Caki2 (cell line): ENCODE data around the gene FAM89B. TPM values are rescaled to one million over a fixed set of nuclear protein-coding genes. Genes with fewer than 3 reads are reported as not detected.
"Not testable (repeated sequence)": the region's sequence is repeated elsewhere in the genome, so short reads cannot be mapped to it uniquely, and the experiment has no call there.

ENCODE experiments used
- DNase-seq: peaks from one replicate; pipeline ENCODE4 v3.0.0-alpha.2; 2015; ENCODE audit warnings: low read depth
- in situ Hi-C: cut with HindIII; loops from 2 replicates; pipeline ENCODE4 v1.10.0; 2016; ENCODE audit warnings: low sequenced_read_pairs, low pct_unique_long_range_greater_than_20kb, mixed read lengths
- total RNA-seq: library from RNA; depleted of rRNA; stranded (reverse); fragments of >200 nt; shearing (Covaris generic); gene quantifications from 2 replicates; pipeline ENCODE4 v1.2.3, GENCODE V29; 2014; ENCODE audit warnings: low replicate concordance

FAM89B gene
- total RNA-seq, 1 experiment from 2014 or later = 53.5 TPM

- no peak for DNase-seq
- in situ Hi-C loops = no loop called here
Observed at GRCh38 chr11:65554057-65554818, 18.1 kb upstream of the FAM89B start.

DNA sequence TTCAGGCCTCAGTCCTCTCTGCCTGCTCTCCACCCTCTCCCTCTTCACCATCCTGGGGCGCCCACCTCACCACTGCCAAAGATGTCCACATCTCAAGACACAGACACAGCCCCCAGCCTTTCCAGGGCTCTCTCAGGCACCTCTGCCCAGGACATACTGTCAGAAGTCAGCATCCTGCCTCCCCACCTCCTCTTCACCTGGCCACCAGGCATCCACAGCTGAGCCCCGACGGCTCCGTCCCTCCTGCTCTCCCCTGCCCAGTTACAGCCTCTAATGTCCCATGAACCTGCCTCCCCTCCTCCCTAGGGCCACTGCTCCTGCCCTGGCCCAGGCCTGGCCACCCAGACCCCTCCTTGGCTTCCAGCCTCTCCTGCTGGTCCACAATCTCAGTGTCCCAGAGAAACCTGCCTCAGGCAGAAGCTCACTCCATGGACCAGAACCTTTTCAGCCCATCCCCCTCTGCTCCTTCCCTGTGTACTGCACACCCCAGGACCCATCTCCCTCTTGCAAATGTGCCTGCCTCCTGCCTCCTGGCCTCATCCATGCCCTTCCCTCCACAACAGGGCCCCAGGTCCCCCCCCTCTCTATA, 17.4 kb upstream of the FAM89B start:
- no peak for DNase-seq
- in situ Hi-C loops = no loop called here

- in situ Hi-C loops = no loop called here
- DNase-seq = peak; percentile 97
Observed at GRCh38 chr11:65555693-65556231, 16.6 kb upstream of the FAM89B start.

GRCh38 chr11:65556470-65557279, 15.7 kb upstream of the FAM89B start:
- in situ Hi-C loops = no loop called here
- DNase-seq = peak; percentile 32

DNA sequence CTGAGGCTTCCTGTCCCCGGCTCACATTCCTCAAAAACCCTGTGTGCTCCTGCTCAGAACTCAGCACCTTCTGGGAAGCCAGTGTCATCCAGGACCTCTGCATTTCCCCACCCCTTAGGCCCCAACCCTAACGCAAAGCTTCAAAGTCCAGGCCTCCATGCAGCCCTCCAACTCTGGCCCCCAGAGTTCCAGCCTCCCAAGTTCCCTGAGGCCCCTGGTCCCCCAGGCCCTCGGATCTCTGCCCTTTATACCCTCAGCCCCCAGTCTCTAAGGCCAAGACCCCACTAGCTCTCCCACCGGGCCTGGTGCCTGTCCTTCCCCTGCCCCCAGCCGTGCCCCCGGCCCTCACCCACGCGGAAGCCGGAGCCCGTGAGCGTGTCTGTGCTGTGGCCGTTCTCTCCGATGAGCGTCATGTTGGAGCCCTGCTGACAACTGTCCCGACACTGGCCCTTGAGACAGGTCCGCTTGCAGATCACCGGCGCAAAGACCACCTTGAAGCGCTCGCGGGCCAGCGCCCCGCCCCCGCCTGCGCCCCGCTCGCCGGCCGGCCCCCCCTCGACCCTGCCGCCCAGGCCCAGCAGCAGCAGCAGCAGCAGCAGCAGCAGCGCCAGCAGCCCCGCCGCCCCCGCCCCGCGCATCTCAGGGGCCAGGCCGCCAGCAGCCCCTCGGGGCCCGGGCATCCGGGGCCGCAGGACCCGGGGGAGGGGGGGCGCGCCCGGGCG, 14.9 kb upstream of the FAM89B start:
- in situ Hi-C loops = no loop called here

GRCh38 chr11:65558002-65558929, 14.1 kb upstream of the FAM89B start, which contains the start of gene LTBP3:
LTBP3 (minus strand) TSS chr11:65558359; CDS start chr11:65557959, 400 bp downstream.
- peak; percentile 95 for DNase-seq
- in situ Hi-C loops = no loop called here

More for the DNA sequence above, 14.9 kb upstream of the FAM89B start:
- no peak for DNase-seq

GRCh38 chr11:65558930-65559509, 13.3 kb upstream of the FAM89B start:
- in situ Hi-C loops = no loop called here
- no peak for DNase-seq

- DNase-seq = no peak
- in situ Hi-C loops = no loop called here
Observed at GRCh38 chr11:65559535-65559934, 12.8 kb upstream of the FAM89B start.

GRCh38 chr11:65559951-65560537, 12.3 kb upstream of the FAM89B start:
- in situ Hi-C loops = no loop called here
- DNase-seq = peak; percentile 93

GRCh38 chr11:65560555-65561418, 11.6 kb upstream of the FAM89B start:
- in situ Hi-C loops = no loop called here
- DNase-seq = peak; percentile 84

DNA sequence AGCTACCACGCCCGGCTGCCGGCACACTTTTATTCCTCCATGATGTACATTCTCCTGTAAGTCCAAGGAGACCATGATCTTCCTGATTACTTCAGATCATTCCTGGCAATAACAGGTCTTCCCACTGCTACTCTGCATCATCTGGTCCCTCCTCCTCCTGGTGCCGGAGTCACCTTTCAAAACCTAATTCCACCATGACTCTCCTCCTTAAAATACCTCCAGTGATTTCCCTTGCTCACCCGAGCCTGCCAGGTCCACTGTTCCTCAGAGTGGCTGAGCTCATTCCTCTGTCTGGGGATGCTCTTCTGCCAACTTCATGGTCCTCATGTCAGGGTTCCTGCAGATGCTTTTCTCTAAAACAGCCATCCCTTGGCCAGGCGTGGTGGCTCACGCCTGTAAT, 10.3 kb upstream of the FAM89B start:
- DNase-seq = no peak
- in situ Hi-C loops = no loop called here

DNA sequence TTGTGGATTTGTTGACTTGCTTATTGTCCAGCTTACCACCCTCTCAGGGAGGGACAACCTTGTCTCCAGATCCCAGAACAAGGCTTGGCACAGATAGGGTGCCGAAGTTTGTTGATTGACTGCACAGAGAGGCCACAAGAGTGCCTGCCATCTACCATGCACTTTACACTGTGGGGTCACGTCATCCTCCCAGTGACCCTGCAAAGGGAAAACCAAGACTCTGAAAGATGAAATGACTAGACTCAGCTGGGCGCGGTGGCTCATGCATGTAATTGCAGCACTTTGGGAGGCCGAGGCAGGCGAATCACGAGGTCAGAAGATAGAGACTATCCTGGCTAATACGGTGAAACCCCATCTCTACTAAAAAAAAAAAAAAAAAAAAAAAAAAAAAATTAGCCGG, 9.6 kb upstream of the FAM89B start:
- in situ Hi-C loops = no loop called here
- DNase-seq = peak; percentile 63

DNA sequence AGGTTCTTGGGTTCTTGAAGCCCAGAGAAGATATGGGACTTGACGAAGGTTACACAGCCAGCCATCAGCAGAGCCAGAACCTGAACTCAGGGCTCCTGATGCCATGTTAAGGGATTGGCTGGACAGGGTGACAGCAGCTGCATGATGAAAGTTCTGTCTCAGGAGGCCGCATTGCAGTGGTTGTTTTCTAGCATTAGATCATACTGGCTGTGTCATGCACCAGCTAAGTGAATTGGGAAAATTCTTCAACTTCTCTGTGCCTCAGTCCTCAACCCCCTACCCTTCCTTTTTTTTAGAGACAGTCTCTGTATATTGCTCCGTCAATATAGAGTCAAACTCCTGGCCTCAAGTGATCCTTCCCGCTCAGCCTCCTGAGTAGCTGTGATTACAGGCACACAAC, 8.7 kb upstream of the FAM89B start:
- DNase-seq = no peak
- in situ Hi-C loops = no loop called here

GRCh38 chr11:65564879-65565559, 7.3 kb upstream of the FAM89B start:
- in situ Hi-C loops, DNase-seq: not testable (repeated sequence)
